SU-DHL-6 (cell line): ENCODE data around the gene ALAS1.

ENCODE experiments used
- H2AFZ ChIP-seq: fragments of 200-600 bp; sonication (generic); 2 replicates; pipeline ENCODE4 v1.6.1; 2014; ENCODE audit warnings: low read depth, mild to moderate bottlenecking, moderate library complexity, mixed read lengths, antibody characterized with exemption, low read length; ENCODE audit not compliant: severe bottlenecking
- H3F3A ChIP-seq: fragments of 200-600 bp; shearing (Covaris generic); 2 replicates; pipeline ENCODE4 v1.6.0; 2016; ENCODE audit warnings: antibody characterized with exemption, mild to moderate bottlenecking; ENCODE audit not compliant: insufficient read depth
- H3K27ac ChIP-seq: fragments of 200-600 bp; sonication (generic); 2 replicates; pipeline ENCODE4 v1.5.1; 2016; ENCODE audit warnings: low read depth, mild to moderate bottlenecking, low read length, moderate library complexity, mixed read lengths
- H3K27me3 ChIP-seq: fragments of 200-600 bp; sonication (generic), shearing (Covaris generic); 2 replicates; pipeline ENCODE4 v1.6.0; 2014; ENCODE audit warnings: mild to moderate bottlenecking, low read length
- H3K36me3 ChIP-seq: fragments of 200-600 bp; sonication (generic); 2 replicates; pipeline ENCODE4 v1.6.1; 2014; ENCODE audit warnings: mild to moderate bottlenecking, low read length, mixed read lengths
- H3K4me2 ChIP-seq: fragments of 300-600, 200-600 bp; shearing (Covaris generic), sonication (generic); 2 replicates; pipeline ENCODE4 v1.6.0; 2014; ENCODE audit warnings: low read length, low read depth, mild to moderate bottlenecking; ENCODE audit not compliant: poor library complexity, severe bottlenecking
- H3K4me3 ChIP-seq: fragments of 200-600 bp; sonication (generic); 2 replicates; pipeline ENCODE4 v1.5.1; 2014; ENCODE audit warnings: antibody characterized with exemption, low read length, mild to moderate bottlenecking, mixed read lengths; ENCODE audit not compliant: insufficient read depth, poor library complexity, severe bottlenecking
- H3K79me2 ChIP-seq: fragments of 200-600 bp; sonication (generic); 2 replicates; pipeline ENCODE4 v1.6.1; 2014; ENCODE audit warnings: mild to moderate bottlenecking, low read length, moderate library complexity; ENCODE audit not compliant: insufficient read depth
- H3K9ac ChIP-seq: fragments of 200-600 bp; sonication (generic); 2 replicates; pipeline ENCODE4 v1.7.0; 2014; ENCODE audit warnings: mild to moderate bottlenecking, low read length
- H3K9me2 ChIP-seq: fragments of 200-600 bp; sonication (generic); replicated peaks from 2 replicates; pipeline ENCODE4 v1.6.1; 2014; ENCODE audit warnings: low read length; ENCODE audit not compliant: insufficient read depth
- H3K9me3 ChIP-seq: fragments of 200-600 bp; sonication (generic); 2 replicates; pipeline ENCODE4 v1.6.1; 2014; ENCODE audit warnings: low read length, mixed read lengths; ENCODE audit not compliant: insufficient read depth
- H4K20me1 ChIP-seq: fragments of 200-600 bp; sonication (generic); 2 replicates; pipeline ENCODE4 v1.6.1; 2014; ENCODE audit warnings: low read depth, mild to moderate bottlenecking, antibody characterized with exemption, low read length, moderate library complexity, mixed read lengths
- CTCF ChIP-seq: fragments of 200-600 bp; sonication (generic); IDR thresholded peaks from one replicate; pipeline ENCODE4 v1.5.1; 2017; ENCODE audit warnings: antibody characterized with exemption, mild to moderate bottlenecking, low read length, moderate library complexity; ENCODE audit not compliant: insufficient read depth, poor library complexity, severe bottlenecking
- EZH2phosphoT487 ChIP-seq: fragments of 200-600 bp; sonication (generic), shearing (Covaris generic); conservative IDR thresholded peaks from 2 replicates; pipeline ENCODE4 v1.6.1; 2018; ENCODE audit warnings: mild to moderate bottlenecking, antibody characterized with exemption, low read length, moderate library complexity, mixed read lengths

The ALAS1 gene

GRCh38 chr3:52208556-52208955, 10.6 kb downstream of the ALAS1 start:
- no peaks in the 10 kb centered on the region for H3F3A ChIP-seq
- no peak overlapping the region for H3K4me3 ChIP-seq
- H3K9ac ChIP-seq: no peak overlapping the region
- peaks cover 40% of the 10 kb centered on the region for H3K36me3 ChIP-seq
- no peaks in the 10 kb centered on the region for H3K27me3 ChIP-seq
- H3K4me2 ChIP-seq: no peak overlapping the region
- H3K9me3 ChIP-seq: no peaks in the 10 kb centered on the region
- H2AFZ ChIP-seq: no peak overlapping the region
- no peak for TF ChIP-seq EZH2phosphoT487
- no peak for TF ChIP-seq CTCF
- H3K79me2 ChIP-seq: no peaks in the 10 kb centered on the region
- H3K27ac ChIP-seq: no peak overlapping the region
- H4K20me1 ChIP-seq: no peaks in the 10 kb centered on the region
- no peaks in the 10 kb centered on the region for H3K9me2 ChIP-seq

DNA sequence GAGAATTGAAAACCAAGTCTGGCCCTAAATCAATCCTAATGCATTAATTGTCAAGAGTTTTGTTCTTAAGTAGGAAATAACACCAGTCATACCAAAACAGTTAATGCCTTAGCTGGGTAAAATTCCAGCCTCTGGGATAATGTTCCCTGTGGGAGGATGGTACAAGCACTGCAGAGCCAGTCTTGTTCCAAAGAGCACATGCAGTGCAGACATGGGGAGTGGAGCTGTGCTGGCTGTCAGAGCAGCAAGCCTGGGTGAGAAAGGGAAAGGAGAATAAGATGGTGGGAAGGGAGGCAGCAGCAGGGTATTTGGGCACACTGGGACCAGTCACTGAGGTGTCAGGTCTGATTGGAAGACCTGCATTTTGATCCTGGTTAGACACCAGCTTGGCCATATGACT, 12.1 kb downstream of the ALAS1 start:
- no peaks in the 10 kb centered on the region for H3K9me3 ChIP-seq
- H3K9ac ChIP-seq: no peak overlapping the region
- no peak overlapping the region for H3K4me3 ChIP-seq
- H3F3A ChIP-seq: no peaks in the 10 kb centered on the region
- H3K4me2 ChIP-seq: no peak overlapping the region
- H3K36me3 ChIP-seq: peaks cover 32% of the 10 kb centered on the region
- no peaks in the 10 kb centered on the region for H3K27me3 ChIP-seq
- no peaks in the 10 kb centered on the region for H3K79me2 ChIP-seq
- no peak for TF ChIP-seq EZH2phosphoT487
- no peak for TF ChIP-seq CTCF
- H3K9me2 ChIP-seq: no peaks in the 10 kb centered on the region
- no peak overlapping the region for H2AFZ ChIP-seq
- H4K20me1 ChIP-seq: no peaks in the 10 kb centered on the region
- no peak overlapping the region for H3K27ac ChIP-seq

DNA sequence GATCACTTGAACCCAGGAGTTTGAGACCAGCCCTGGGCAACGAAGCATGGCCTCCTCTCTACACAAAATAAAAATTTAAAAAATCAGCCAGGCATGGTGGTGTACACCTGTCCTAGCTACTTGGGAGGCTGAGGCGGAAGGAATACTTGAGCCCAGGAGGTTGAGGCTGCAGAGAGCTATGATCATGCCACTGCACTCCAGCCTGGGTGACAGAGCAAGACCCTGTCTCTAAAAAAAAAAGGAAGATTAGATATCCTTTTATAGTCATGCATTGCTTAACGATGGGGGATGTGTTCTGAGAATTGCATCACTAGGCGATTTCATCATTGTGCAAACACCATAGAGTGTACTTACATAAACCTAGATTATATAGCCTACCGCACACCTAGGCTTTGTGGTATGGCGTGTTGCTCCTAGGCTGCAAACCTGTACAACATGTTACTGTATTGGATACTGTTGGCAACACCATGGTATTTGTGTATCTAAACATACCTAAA, 12.6 kb downstream of the ALAS1 start:
- Histone ChIP-seq H3K4me2 (no peak overlapping the region), H3K9me3 (no peaks in the 10 kb centered on the region), H3K9ac (no peak overlapping the region), H3K36me3 (peaks cover 28% of the 10 kb centered on the region), H3F3A (no peaks in the 10 kb centered on the region), H3K27me3 (no peaks in the 10 kb centered on the region), H3K4me3 (no peak overlapping the region), H4K20me1 (no peaks in the 10 kb centered on the region), H2AFZ (no peak overlapping the region), H3K9me2 (no peaks in the 10 kb centered on the region), H3K79me2 (no peaks in the 10 kb centered on the region), H3K27ac (no peak overlapping the region)
- TF ChIP-seq CTCF: no peak
- TF ChIP-seq EZH2phosphoT487: no peak
